Upper lobe of left lung (tissue), 6 donors: ENCODE measurements around the gene MICAL2. TPM values are rescaled to one million over a fixed set of nuclear protein-coding genes. Genes with fewer than 3 reads are reported as not detected.
A peak's percentile ranks its signal among the peaks of the same experiment; 100 is the strongest.

Source experiments
- ATAC-seq, 2 donors: fragments of 200-7000 bp; cut with Tn5 transposase; one replicate each; pipeline ENCODE4 v1.9.1; 2022; ENCODE audit warnings: mild to moderate bottlenecking in 2 of 2, moderate library complexity in 2 of 2; ENCODE audit not compliant: low FRiP score in 2 of 2
- DNase-seq, 2 donors: peaks; one replicate each; pipeline ENCODE4 v3.0.0-alpha.2; 2019 to 2020
- H3K27ac ChIP-seq, 4 donors: fragments of 200-600 bp; sonication (generic); one replicate each; pipeline ENCODE4 v1.5.1; 2016 to 2019
- H3K27me3 ChIP-seq, 4 donors: fragments of 200-600 bp; sonication (generic); one replicate each; pipeline ENCODE4 v1.5.1; 2017 to 2019
- H3K36me3 ChIP-seq, 4 donors: fragments of 200-600 bp; sonication (generic); one replicate each; pipeline ENCODE4 v1.5.1; 2016 to 2019
- H3K4me1 ChIP-seq, 4 donors: fragments of 200-600 bp; sonication (generic); one replicate each; pipeline ENCODE4 v1.5.1; 2018 to 2019
- H3K4me3 ChIP-seq, 4 donors: fragments of 200-600 bp; sonication (generic); one replicate each; pipeline ENCODE4 v1.5.1; 2017 to 2019; ENCODE audit warnings: mild to moderate bottlenecking in 2 of 4, moderate library complexity in 1 of 4
- H3K9me3 ChIP-seq, 4 donors: fragments of 200-600 bp; sonication (generic); one replicate each; pipeline ENCODE4 v1.5.1; 2018 to 2019
- CTCF ChIP-seq, 6 experiments: fragments of 450-650 bp in 4 of 6; fragments of 200-600 bp in 2 of 6; sonication (generic) in 2 of 6; IDR thresholded peaks; one replicate each; pipeline ENCODE4 v1.5.1; 2016 to 2019; ENCODE audit warnings: antibody characterized with exemption in 6 of 6
- EP300 ChIP-seq, 4 donors: sonication (generic); formaldehyde crosslinking; IDR thresholded peaks; one replicate each; pipeline ENCODE4 v1.5.1; 2017; ENCODE audit warnings: antibody characterized with exemption in 4 of 4, control low read depth in 2 of 4
- POLR2A ChIP-seq, 4 donors: fragments of 450-650 bp; IDR thresholded peaks; one replicate each; pipeline ENCODE4 v1.5.1; 2016 to 2017; ENCODE audit warnings: antibody characterized with exemption in 4 of 4, mild to moderate bottlenecking in 2 of 4
- POLR2AphosphoS5 ChIP-seq, 2 donors: sonication (generic); formaldehyde crosslinking; IDR thresholded peaks; one replicate each; pipeline ENCODE4 v1.5.1; 2017; ENCODE audit warnings: antibody characterized with exemption in 2 of 2
- WGBS, 2 donors: methylation state at CpG; one replicate each; pipeline ENCODE4 v1.1.5; 2017 to 2018; 5-methylcytosine and 5-hydroxymethylcytosine counted together
- total RNA-seq, 6 donors: library from RNA; depleted of rRNA in 4 of 6; stranded (reverse); fragments of >200 nt in 4 of 6; gene quantifications; one replicate each; pipeline versions ENCODE4 v1.1.0 to v1.2.1, GENCODE V29; 2016 to 2021
- donor health status: DM: no; HTN: no; CAD: no; lungs with moderate emphysema.
- donor health status: DM: no; HTN: yes; CAD: no; lungs with severe emphysema.

The MICAL2 gene
- total RNA-seq, 6 donors from 2014 or later: 138 to 327 (median 175) TPM

DNA sequence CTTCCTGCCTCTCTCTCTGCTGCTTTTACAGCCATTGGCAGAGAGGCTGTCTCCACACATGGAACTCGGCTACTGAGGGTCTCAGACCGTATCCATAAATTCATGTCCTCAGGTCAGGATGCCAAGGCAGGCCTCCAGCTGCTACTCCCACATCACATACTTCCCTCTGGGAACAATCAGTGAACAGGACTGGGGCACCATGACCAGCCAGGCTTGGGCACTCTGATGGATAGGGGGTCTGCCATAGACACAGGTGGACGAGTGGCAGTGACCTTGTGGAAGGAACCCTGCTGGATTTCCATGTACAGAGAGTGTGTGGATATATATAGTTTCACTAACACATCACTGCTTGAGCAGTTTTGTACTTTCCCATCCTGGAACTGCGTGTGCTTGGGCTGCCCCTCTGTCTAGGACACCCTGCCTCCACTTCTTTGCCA, 169.3 kb downstream of the MICAL2 start:
- H3K27ac ChIP-seq: peak overlapping the region in 1 of 4 donors; percentile 16
- no peak for DNase-seq

DNA sequence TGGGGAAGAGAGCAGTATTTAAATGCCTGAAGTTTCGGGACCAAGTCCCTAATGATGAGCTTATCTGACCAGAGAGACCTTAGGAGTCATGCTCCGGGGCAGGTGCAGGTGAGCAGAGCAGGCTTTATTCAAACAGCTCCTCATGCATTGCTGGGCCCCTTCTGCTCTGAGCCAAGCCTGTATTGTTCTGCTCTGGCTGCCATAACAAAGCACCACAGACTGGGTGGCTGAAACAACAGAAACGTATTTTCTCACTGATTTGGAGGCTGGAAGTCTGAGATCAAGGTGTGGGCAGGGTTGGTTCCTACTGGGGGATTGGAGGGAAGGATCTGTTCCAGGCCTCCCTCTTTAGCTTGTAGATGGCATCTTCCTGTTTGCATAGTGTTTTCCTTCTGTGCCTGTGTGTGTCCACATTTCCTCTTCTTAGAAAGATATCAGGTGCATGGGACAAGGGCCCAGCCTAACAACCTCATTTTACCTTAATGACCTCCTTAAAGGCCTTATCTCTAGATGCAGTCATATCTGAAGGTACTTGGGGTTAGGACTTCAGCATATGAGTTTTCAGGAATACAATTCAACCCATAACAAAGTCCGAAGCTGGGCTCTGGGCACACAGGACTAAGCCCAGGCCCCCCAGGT, 169.9 kb downstream of the MICAL2 start:
- no peaks in the 10 kb centered on the region for H3K27me3 ChIP-seq
- no peak for DNase-seq
- H3K4me3 ChIP-seq: no peak overlapping the region
- H3K27ac ChIP-seq: peak overlapping the region in 1 of 4 donors; percentile 16
- no peak for ATAC-seq
- 63 to 83% methylated on average over 4 of the region's 4 CpGs for WGBS, 2 donors
- H3K4me1 ChIP-seq: peaks cover 0 to 14% (median 8%) of the 10 kb centered on the region in 4 donors
- H3K36me3 ChIP-seq: no peaks in the 10 kb centered on the region
- no peaks in the 10 kb centered on the region for H3K9me3 ChIP-seq
- TF ChIP-seq POLR2A (IDR thresholded peaks at IDR 0.05): no peak
- TF ChIP-seq EP300 (IDR thresholded peaks at IDR 0.05): no peak
- no peak for TF ChIP-seq CTCF (IDR thresholded peaks at IDR 0.05)
- TF ChIP-seq POLR2AphosphoS5 (IDR thresholded peaks at IDR 0.05): no peak

More for the DNA sequence above, 169.3 kb downstream of the MICAL2 start:
- no peak for ATAC-seq
- Histone ChIP-seq H3K36me3 (no peaks in the 10 kb centered on the region), H3K9me3 (no peaks in the 10 kb centered on the region), H3K27me3 (no peaks in the 10 kb centered on the region), H3K4me1 (peaks cover 0 to 14% (median 8%) of the 10 kb centered on the region in 4 donors), H3K4me3 (no peak overlapping the region)
- WGBS, 2 donors: 89 to 96% methylated on average over 2 to 4 of the region's 4 CpGs
- TF ChIP-seq CTCF (IDR thresholded peaks at IDR 0.05) (no peak), EP300 (IDR thresholded peaks at IDR 0.05) (peak in 2 of 4 donors; percentile 20 to 51)

GRCh38 chr11:12280838-12281565, 170.6 kb downstream of the MICAL2 start:
- peak in 1 of 2 donors; percentile 45 for DNase-seq
- no peak for TF ChIP-seq POLR2AphosphoS5 (IDR thresholded peaks at IDR 0.05)
- no peak for TF ChIP-seq CTCF (IDR thresholded peaks at IDR 0.05)
- TF ChIP-seq POLR2A (IDR thresholded peaks at IDR 0.05): no peak
- peak in 1 of 2 donors; percentile 27 for ATAC-seq
- 89 to 95% methylated on average over 6 to 14 of the region's 15 CpGs for WGBS, 2 donors
- Histone ChIP-seq H3K9me3 (no peaks in the 10 kb centered on the region), H3K27ac (peak overlapping the region in 1 of 4 donors; percentile 16), H3K27me3 (no peaks in the 10 kb centered on the region), H3K4me3 (no peak overlapping the region), H3K36me3 (no peaks in the 10 kb centered on the region), H3K4me1 (peaks cover 0 to 14% (median 8%) of the 10 kb centered on the region in 4 donors)

GRCh38 chr11:12281571-12282478, 171.4 kb downstream of the MICAL2 start:
- 20 to 26% methylated on average over 7 to 12 of the region's 12 CpGs for WGBS, 2 donors
- H3K4me3 ChIP-seq: no peak overlapping the region
- no peaks in the 10 kb centered on the region for H3K9me3 ChIP-seq
- H3K27ac ChIP-seq: no peak overlapping the region
- TF ChIP-seq POLR2A (IDR thresholded peaks at IDR 0.05) (no peak), CTCF (IDR thresholded peaks at IDR 0.05) (peak; percentile 89 to 98 (median 94))
- peak; percentile 71 to 75 for ATAC-seq
- no peaks in the 10 kb centered on the region for H3K36me3 ChIP-seq
- H3K4me1 ChIP-seq: peaks cover 0 to 14% (median 8%) of the 10 kb centered on the region in 4 donors
- DNase-seq: peak in 1 of 2 donors; percentile 88
- no peaks in the 10 kb centered on the region for H3K27me3 ChIP-seq
